GM12892 (cell line): Measurements from ENCODE around the gene CRTC3.
"Not testable (repeated sequence)": the region's sequence is repeated elsewhere in the genome, so short reads cannot be mapped to it uniquely, and the experiment has no call there.

ENCODE experiments used
- DNase-seq: peaks from one replicate; pipeline ENCODE4 v3.0.0; 2011; ENCODE audit not compliant: insufficient read length
- FAIRE-seq: peaks from 2 replicates; lab custom pipeline; 2011; peaks lifted over from hg19 to GRCh38; lab: Jason Lieb, UNC
- POLR2A ChIP-seq: IDR thresholded peaks from 2 replicates; pipeline ENCODE4 v1.6.1; 2011; ENCODE audit warnings: low read depth, low read length, control low read depth
- POLR2AphosphoS5 ChIP-seq: IDR thresholded peaks from 2 replicates; pipeline ENCODE4 v1.6.1; 2011; ENCODE audit warnings: low read depth, low read length, control low read depth
- TAF1 ChIP-seq: IDR thresholded peaks from 2 replicates; pipeline ENCODE4 v1.6.1; 2011; ENCODE audit warnings: low read depth, mild to moderate bottlenecking, control low read depth, low read length, borderline replicate concordance

Gene CRTC3

DNA sequence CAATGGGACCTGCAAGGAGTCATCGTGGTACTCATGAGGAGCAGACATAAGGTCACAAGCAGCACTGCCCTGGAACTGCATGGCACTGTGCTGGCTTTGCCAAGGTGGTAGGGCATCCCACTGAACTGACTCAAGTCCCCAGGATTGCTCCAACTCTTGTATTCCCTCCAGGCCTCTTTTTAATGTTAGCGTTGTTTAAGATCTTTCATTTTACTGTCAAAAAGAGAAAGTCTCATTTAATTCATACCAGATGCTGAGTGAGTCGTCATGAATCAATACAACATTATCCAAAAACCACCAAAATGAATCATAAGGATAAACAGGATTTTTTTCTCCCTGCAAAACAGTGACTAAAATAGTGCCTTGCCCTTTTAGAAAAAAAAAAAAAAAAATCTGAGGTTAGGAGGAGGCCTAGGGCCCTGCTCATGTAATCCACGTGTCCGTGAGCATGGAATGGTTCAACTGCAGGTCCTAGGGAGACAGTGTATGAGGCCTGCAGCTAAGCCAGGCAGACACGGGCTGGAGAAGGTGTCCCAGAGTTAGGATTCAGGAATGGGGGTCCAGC is 150.7 kb downstream of the CRTC3 start:
- FAIRE-seq (no peak), DNase-seq (no peak)
- TF ChIP-seq POLR2AphosphoS5 (no peak), TAF1 (no peak), POLR2A (no peak)

DNA sequence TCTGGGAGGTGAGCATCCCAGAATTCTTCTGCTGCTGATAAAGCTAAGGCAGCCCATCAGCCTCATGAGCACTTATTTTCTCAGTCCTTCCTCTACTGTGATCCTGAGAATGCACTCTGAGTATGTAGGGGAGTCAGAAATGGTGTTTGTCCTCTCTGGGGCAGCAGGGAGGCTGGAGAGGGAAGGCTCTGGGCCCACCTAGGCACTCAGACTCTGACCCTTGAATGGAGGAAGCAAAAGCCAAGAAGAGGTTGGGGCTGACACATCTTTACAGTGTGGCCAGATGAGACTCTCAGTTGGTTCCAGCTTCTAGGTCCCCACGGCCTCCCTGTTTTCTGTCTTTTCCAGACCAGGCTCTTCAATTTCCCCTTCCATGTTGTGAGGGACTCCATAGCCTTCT is 151.3 kb downstream of the CRTC3 start:
- FAIRE-seq (no peak), DNase-seq (no peak)
- TF ChIP-seq TAF1, result no peak
- no peak for TF ChIP-seq POLR2A
- no peak for TF ChIP-seq POLR2AphosphoS5

DNA sequence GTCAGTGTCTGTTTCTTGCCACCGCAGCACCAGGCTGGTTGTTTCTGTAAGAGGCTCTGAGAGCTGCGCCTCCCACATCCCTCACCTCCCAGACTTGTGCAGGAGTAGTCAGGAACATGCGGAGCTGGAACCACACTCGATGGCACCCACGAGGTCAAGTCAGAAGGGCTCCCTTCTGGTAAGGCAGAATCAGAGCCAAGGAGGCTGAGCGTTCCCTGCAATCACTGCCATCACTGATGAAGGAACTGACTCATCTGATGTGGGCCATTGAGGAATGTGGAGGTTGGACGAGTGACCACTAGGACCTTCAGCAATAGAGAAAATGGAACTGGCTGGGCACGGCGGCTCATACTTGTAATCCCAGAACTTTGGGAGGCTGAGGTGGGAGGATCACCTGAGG is 151.8 kb downstream of the CRTC3 start:
- DNase-seq (no peak), FAIRE-seq (no peak)
- TF ChIP-seq TAF1 (no peak), POLR2AphosphoS5 (no peak), POLR2A (no peak)

DNA sequence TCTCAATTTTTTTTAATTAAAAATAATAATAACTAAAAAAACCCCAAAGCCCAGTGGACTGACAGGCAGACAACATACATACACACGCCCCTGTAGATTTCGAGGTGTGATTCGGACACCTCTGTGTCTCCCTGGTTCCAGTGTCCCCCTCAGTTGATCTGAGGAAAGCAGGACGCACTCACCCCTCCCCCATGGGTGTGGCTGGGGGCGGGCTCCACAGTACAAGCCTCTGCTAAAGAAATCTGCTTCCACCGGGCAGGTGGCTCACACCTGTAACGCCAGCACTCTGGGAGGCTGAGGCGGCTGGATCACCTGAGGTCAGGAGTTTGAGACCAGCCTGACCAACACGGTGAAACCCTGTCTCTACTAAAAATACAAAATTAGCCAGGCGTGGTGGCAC is 153.6 kb downstream of the CRTC3 start:
- DNase-seq (no peak), FAIRE-seq (no peak)
- TF ChIP-seq POLR2AphosphoS5 (no peak), TAF1 (no peak), POLR2A (no peak)

DNA sequence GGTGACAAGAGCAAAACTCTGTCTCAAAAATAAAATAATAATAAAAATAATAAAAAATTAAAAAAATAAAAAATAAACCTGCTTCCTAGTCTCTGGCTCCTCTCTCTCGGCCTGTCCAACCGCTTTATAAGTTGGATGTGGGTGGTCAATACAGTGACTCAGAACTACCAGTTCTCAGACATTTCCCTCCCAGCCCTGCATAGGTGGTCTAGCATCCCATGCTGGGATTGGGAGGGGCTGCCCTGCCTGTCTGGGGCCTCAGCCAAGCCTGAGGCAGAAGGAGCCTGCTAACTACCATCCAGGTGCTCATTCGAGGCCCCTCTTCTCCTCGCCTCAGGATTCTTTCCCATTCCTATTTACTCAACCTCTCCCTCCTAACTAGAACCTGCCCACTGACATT is 154.2 kb downstream of the CRTC3 start:
- TF ChIP-seq POLR2AphosphoS5 (no peak), TAF1 (no peak), POLR2A (no peak)
- DNase-seq (no peak), FAIRE-seq (no peak)

DNA sequence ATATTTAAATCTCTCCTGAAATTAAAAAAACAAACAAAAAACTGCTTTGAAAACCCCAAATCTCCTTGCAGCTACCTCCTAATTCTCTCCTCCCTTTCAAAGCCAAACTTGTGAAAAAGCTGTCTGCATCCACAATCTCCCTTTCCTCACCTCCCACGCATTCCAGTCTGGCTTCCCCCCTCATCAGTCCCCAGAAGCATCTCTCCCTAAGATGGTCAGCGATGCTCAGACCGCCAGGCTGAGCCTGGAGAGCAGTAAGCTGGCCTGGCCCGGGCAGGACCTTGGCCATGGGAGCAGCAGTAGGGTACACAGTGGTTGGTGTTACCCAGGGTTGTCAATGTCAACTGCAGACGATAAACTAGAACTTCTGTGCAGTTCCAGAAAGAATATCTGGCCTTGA is 154.6 kb downstream of the CRTC3 start:
- DNase-seq (no peak), FAIRE-seq (no peak)
- no peak for TF ChIP-seq TAF1
- no peak for TF ChIP-seq POLR2AphosphoS5
- TF ChIP-seq POLR2A, result no peak

DNA sequence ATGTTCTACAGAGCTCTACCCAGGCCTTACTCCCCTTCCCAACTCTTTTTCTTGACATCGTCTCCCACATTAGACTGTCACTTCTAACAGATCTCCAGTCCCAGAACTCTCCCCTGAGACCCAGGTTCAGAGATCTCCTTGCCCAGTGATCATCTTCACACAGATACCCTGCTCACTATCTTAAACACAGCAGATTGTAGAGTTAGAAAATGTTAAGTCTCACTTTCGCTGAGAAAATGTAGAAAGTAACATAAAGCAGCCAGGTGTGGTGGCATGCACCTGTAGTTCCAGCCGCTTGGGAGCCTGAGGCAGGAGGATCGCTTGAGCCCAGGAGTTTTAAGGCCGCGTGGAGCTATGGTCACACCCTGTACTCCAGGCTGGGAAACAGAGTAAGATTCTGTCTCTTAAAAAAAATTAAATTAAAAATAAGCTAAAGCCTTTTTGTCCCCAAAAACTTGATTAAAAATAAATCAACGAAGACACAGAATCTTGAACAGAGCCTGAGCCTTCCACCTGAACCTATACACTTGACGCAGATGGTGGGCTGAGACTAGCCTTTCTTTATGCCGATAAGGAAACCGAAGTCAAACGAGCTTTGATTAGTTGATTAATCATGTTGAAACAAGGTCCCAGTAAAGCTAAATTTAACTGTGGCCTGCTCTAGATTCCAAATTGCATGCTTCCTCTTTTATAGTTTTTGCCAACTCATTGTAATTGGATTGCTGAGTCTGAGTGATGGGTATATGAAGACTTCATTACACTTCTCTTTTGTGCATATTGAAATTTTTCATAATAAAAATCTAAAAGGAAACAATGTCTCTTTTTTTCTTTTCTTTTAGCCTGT is 156.1 kb downstream of the CRTC3 start:
- no peak for DNase-seq
- peak; percentile 84 for FAIRE-seq
- no peak for TF ChIP-seq TAF1
- TF ChIP-seq POLR2AphosphoS5, result no peak
- TF ChIP-seq POLR2A, result no peak; the same call in 1 of the 2 replicates

DNA sequence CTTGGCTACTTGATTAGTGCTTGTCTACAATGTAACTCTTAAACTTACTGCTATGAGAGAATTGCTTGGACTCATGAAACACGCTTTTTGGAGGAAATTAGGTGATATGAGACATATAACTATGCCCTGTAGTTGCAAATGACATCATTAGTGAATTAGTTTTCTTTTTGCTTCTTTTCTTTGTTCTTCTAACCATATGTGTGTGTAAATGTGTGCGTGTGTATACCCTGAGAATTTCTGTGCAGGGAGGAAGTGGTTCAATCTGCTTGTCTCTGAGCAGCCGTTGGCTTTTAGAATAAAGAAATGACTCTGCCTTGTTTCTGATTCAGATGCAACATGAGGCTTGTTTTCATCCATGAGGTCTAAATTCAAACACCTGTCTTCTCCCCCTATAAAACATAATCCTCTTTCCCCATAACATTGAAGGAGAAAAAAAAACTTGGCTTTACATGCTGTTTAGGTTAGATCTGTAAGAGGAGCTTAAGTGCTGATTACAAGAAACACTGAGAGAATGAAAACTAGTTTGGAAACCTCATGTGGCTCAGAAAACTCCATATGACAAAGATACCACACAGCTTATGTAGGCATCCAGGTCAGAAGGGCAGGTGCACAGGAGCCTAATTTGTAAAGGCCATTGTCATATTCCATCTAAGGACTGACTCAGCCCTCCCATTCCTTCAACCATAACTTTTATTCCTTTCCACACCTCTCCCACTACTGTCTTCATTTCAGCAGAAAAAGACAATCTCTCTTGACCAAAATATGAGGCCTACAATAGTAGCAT is 156.9 kb downstream of the CRTC3 start:
- FAIRE-seq (peak; percentile 89), DNase-seq (no peak)
- no peak for TF ChIP-seq TAF1
- no peak; the same call in 1 of the 2 replicates for TF ChIP-seq POLR2A
- 0 out of 2 replicates have a peak, but pooled peaks have one; percentile 7 for TF ChIP-seq POLR2AphosphoS5

DNA sequence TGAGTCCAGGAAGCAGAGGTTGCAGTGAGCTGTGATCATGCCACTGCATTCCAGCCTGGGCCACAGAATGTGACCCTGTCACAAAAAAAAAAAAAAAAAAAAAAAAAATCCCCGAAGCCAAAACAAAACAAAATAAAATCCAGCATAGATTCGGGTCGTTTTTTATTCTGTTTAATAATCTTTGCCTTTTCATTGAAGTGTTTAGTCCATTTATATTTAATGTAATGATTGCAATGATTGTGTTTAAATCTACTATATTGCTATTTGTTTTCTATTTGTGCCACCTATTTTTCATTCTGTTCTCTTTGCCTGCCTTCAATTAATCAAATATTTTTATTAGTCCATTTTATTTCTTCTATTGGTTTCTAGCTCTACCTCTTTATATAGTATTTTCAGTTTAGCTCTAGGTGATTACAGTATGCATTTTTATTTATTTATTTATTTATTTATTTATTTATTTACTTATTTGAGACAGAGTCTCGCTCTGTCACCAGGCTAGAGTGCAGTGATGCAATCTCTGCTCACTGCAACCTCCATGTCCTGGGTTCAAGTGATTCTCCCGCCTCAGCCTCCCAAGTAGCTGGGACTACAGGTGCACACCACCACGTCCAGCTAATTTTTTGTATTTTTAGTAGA is 159.7 kb downstream of the CRTC3 start:
- DNase-seq, FAIRE-seq: not testable (repeated sequence)

DNA sequence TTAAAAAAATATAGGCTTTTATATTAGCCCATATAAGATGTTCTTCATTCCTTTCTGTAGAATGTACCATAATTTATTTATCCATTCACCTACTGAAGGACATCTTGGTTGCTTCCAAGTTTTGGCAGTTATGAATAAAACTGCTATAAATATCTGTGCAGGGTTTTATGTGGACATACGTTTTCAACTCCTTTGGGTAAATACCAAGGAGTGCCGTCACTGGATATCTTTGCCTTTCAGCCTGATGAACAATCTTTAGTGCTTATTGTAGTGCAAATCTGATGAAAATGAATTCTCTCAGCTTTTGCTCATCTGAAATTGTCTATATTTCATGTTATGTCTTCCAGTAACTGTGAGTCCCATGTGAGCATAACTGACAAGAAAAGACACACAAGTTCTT is 160.9 kb downstream of the CRTC3 start:
- DNase-seq, result no peak
- no peak for FAIRE-seq
- TF ChIP-seq POLR2A (no peak), POLR2AphosphoS5 (no peak), TAF1 (no peak)

DNA sequence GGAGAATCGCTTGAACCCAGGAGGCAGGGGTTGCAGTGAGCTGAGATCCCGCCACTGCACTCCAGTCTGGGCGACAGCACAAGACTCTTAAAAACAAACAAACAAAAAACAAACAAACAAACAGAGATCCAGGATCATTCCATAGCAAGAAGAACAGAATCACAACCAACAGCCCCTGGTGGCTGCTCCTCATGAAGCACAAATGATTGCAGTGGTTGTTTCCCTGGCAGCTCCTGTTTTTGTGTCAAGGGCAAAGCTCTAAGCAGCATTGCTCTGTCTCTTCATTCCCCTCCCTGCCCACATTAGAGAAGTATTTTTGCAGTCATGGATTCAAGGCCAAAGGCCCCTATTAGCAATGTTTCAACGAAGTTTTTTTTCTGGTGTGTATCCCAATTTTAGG is 161.6 kb downstream of the CRTC3 start:
- FAIRE-seq (no peak), DNase-seq (no peak)
- TF ChIP-seq TAF1 (no peak), POLR2AphosphoS5 (no peak), POLR2A (no peak)
